SIG-M5 treated with dmso at 0.1 percent for 504 hours (cell line): ENCODE measurements around the gene ZNF628.
"Not testable (repeated sequence)": the region's sequence is repeated elsewhere in the genome, so short reads cannot be mapped to it uniquely, and the experiment has no call there.

Experiments used
- DNase-seq: peaks from one replicate; lab custom pipeline; 2025; ENCODE audit not compliant: unreplicated experiment; lab: John Stamatoyannopoulos, UW

ZNF628 gene

GRCh38 chr19:55476100-55476775, at the start of gene ZNF628:
Gene ZNF628 (plus strand): TSS chr19:55476617. CDS start chr19:55479911, 3,294 bp downstream.
- peak; percentile 95 for DNase-seq

GRCh38 chr19:55431183-55431582, 45.2 kb upstream of the ZNF628 start:
- DNase-seq = no peak

GRCh38 chr19:55432241-55432959, 44.0 kb upstream of the ZNF628 start:
- DNase-seq = no peak

GRCh38 chr19:55433292-55433691, 43.1 kb upstream of the ZNF628 start:
- DNase-seq = no peak

- DNase-seq = no peak
Measured at GRCh38 chr19:55434356-55434919, 42.0 kb upstream of the ZNF628 start.

GRCh38 chr19:55435020-55435419, 41.4 kb upstream of the ZNF628 start:
- no peak for DNase-seq

GRCh38 chr19:55436847-55437246, 39.6 kb upstream of the ZNF628 start:
- no peak for DNase-seq

GRCh38 chr19:55437410-55437809, 39.0 kb upstream of the ZNF628 start:
- peak; percentile 47 for DNase-seq

- DNase-seq = no peak
Measured at GRCh38 chr19:55439052-55439451, 37.4 kb upstream of the ZNF628 start.

- DNase-seq = no peak
Measured at GRCh38 chr19:55440411-55441105, 35.9 kb upstream of the ZNF628 start.

- peak; percentile 77 for DNase-seq
Measured at GRCh38 chr19:55441319-55441691, 35.1 kb upstream of the ZNF628 start.

- no peak for DNase-seq
Measured at GRCh38 chr19:55441692-55442321, 34.6 kb upstream of the ZNF628 start.

GRCh38 chr19:55442372-55442961, 34.0 kb upstream of the ZNF628 start:
- no peak for DNase-seq

GRCh38 chr19:55443045-55443823, 33.2 kb upstream of the ZNF628 start, which contains the start of gene SHISA7:
Gene SHISA7 (minus strand): TSS chr19:55443300. CDS start chr19:55442863, 437 bp downstream.
- DNase-seq = no peak

- no peak for DNase-seq
Measured at GRCh38 chr19:55443824-55444480, 32.5 kb upstream of the ZNF628 start.

- no peak for DNase-seq
Measured at GRCh38 chr19:55444646-55445045, 31.8 kb upstream of the ZNF628 start.

GRCh38 chr19:55446060-55446459, 30.4 kb upstream of the ZNF628 start:
- DNase-seq = no peak

GRCh38 chr19:55447421-55448174, 28.8 kb upstream of the ZNF628 start:
- DNase-seq = no peak

GRCh38 chr19:55448175-55448490, 28.3 kb upstream of the ZNF628 start:
- not testable (repeated sequence) for DNase-seq
